Measurements from ENCODE around the gene DIS3L2.

- TF ChIP-seq POLR2AphosphoS5 (IDR thresholded peaks at IDR 0.05; ENCODE audit: borderline replicate concordance, low read depth, low read length) (no peak), EZH2 (IDR thresholded peaks at IDR 0.05) (no peak), FOXP2 (optimal IDR thresholded peaks at IDR 0.05; ENCODE audit: control extremely low read depth, extremely low read length, insufficient read depth) (no peak)
Observed at GRCh38 chr2:232073699-232074098, 112.2 kb downstream of the DIS3L2 start.
